Body of pancreas (tissue), 4 donors: ENCODE measurements around the gene GRID2. TPM values are rescaled to one million over a fixed set of nuclear protein-coding genes. Genes with fewer than 3 reads are reported as not detected.
"Not testable (repeated sequence)": the region's sequence is repeated elsewhere in the genome, so short reads cannot be mapped to it uniquely, and the experiment has no call there.

Source experiments
- ATAC-seq: fragments of 150-250 bp; one replicate; pipeline ENCODE4 v1.9.1; 2016
- DNase-seq, 4 donors: peaks; one replicate each; pipeline ENCODE4 v3.0.0-alpha.2; 2019
- H3K27ac ChIP-seq, 4 donors: fragments of 200-600 bp; sonication (generic); 1 replicate in 3 of 4; 2 replicates in 1 of 4; pipeline versions ENCODE4 v1.5.1 to v1.6.1; 2016 to 2019; ENCODE audit warnings: mild to moderate bottlenecking in 1 of 4, mixed read lengths in 1 of 4, moderate library complexity in 1 of 4
- H3K27me3 ChIP-seq, 2 donors: fragments of 200-600 bp; sonication (generic); one replicate each; pipeline ENCODE4 v1.6.0; 2016; ENCODE audit warnings: mild to moderate bottlenecking in 1 of 2
- H3K36me3 ChIP-seq, 2 donors: fragments of 200-600 bp; sonication (generic); replicated peaks in 1 of 2; 2 replicates each; pipeline ENCODE4 v1.5.1; 2016; ENCODE audit warnings: low read depth in 2 of 2; ENCODE audit not compliant: insufficient read depth in 1 of 2
- H3K4me1 ChIP-seq: fragments of 200-600 bp; sonication (generic); one replicate; pipeline ENCODE4 v1.6.0; 2016
- H3K4me3 ChIP-seq, 2 donors: fragments of 200-600 bp; sonication (generic); 1 replicate in 1 of 2; 2 replicates in 1 of 2; pipeline ENCODE4 v1.5.1; 2016 to 2019
- H3K9me3 ChIP-seq, 3 donors: fragments of 200-600 bp; sonication (generic); 1 replicate in 2 of 3; 2 replicates in 1 of 3; pipeline ENCODE4 v1.5.1; 2016
- CTCF ChIP-seq, 7 experiments: fragments of 450-650 bp in 4 of 7; fragments of 200-600 bp in 3 of 7; sonication (generic) in 3 of 7; IDR thresholded peaks; one replicate each; pipeline ENCODE4 v1.5.1; 2016 to 2019; ENCODE audit warnings: antibody characterized with exemption in 7 of 7
- POLR2A ChIP-seq, 3 donors: fragments of 450-650 bp; IDR thresholded peaks; one replicate each; pipeline ENCODE4 v1.6.1; 2016; ENCODE audit warnings: antibody characterized with exemption in 3 of 3, mild to moderate bottlenecking in 2 of 3
- WGBS, 2 donors: methylation state at CpG; one replicate each; pipeline ENCODE4 v1.1.5; 2017; 5-methylcytosine and 5-hydroxymethylcytosine counted together
- intact Hi-C: fragments of 100-400 bp; cut with DNase I; formaldehyde crosslinking; loops from one replicate; pipeline ENCODE4 v1.15.1; 2023
- total RNA-seq, 2 donors: library from RNA; depleted of rRNA; stranded (reverse); fragments of >200 nt; gene quantifications; one replicate each; pipeline ENCODE4 v1.1.0, GENCODE V29; 2016

GRID2 gene
- total RNA-seq, 2 donors from 2014 or later: not detected

GRCh38 chr4:93285346-93285745 lies 981.6 kb downstream of the GRID2 start:
- no peaks in the 10 kb centered on the region for H3K4me1 ChIP-seq
- no peaks in the 10 kb centered on the region for H3K9me3 ChIP-seq
- ATAC-seq: no peak
- H3K27ac ChIP-seq: no peak overlapping the region
- H3K4me3 ChIP-seq: no peak overlapping the region
- TF ChIP-seq POLR2A (IDR thresholded peaks at IDR 0.05) (no peak), CTCF (IDR thresholded peaks at IDR 0.05) (no peak)
- H3K27me3 ChIP-seq: no peaks in the 10 kb centered on the region
- DNase-seq: no peak
- no peaks in the 10 kb centered on the region for H3K36me3 ChIP-seq
- intact Hi-C loops: no loop called here

DNA sequence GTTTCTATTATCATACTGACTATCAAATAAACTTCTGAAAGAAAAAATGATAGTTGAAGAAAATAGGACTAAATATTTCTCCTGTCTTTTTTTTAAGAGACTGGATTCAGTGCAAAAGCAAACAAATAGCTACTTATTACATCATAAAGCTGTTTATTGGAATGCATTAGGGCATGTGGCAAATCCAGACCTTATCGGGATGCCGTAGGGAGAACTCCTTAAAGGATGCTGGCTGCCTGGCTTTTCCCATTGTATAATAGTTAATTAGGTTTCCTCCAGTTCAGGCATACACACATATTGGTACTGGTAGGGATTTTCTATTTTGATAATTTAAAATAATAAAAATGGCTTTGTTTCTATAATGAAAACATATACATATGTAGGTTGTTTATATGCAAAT lies 985.5 kb downstream of the GRID2 start:
- intact Hi-C loops: no loop called here
- Histone ChIP-seq H3K4me3 (no peak overlapping the region), H3K9me3 (no peaks in the 10 kb centered on the region), H3K4me1 (no peaks in the 10 kb centered on the region), H3K27me3 (no peaks in the 10 kb centered on the region), H3K27ac (no peak overlapping the region), H3K36me3 (no peaks in the 10 kb centered on the region)
- 78 to 90% methylated on average over 2 of the region's 2 CpGs for WGBS, 2 donors
- no peak for ATAC-seq
- TF ChIP-seq POLR2A (IDR thresholded peaks at IDR 0.05): no peak
- TF ChIP-seq CTCF (IDR thresholded peaks at IDR 0.05): no peak
- DNase-seq: no peak

GRCh38 chr4:93289831-93290230 lies 986.1 kb downstream of the GRID2 start:
- no peak for DNase-seq
- WGBS, 2 donors: 70 to 73% methylated on average over 2 of the region's 2 CpGs
- no peaks in the 10 kb centered on the region for H3K27me3 ChIP-seq
- H3K4me3 ChIP-seq: no peak overlapping the region
- intact Hi-C loops: no loop called here
- TF ChIP-seq POLR2A (IDR thresholded peaks at IDR 0.05) (no peak), CTCF (IDR thresholded peaks at IDR 0.05) (no peak)
- no peaks in the 10 kb centered on the region for H3K36me3 ChIP-seq
- H3K9me3 ChIP-seq: no peaks in the 10 kb centered on the region
- no peak overlapping the region for H3K27ac ChIP-seq
- no peak for ATAC-seq
- H3K4me1 ChIP-seq: no peaks in the 10 kb centered on the region

- Histone ChIP-seq H3K4me1 (no peaks in the 10 kb centered on the region), H3K9me3 (no peaks in the 10 kb centered on the region), H3K36me3 (no peaks in the 10 kb centered on the region), H3K4me3 (no peak overlapping the region), H3K27me3 (no peaks in the 10 kb centered on the region), H3K27ac (no peak overlapping the region)
- TF ChIP-seq POLR2A (IDR thresholded peaks at IDR 0.05): no peak
- TF ChIP-seq CTCF (IDR thresholded peaks at IDR 0.05): no peak
- ATAC-seq: no peak
- DNase-seq: no peak
- intact Hi-C loops: no loop called here
- WGBS, 2 donors: 52 to 74% methylated on average over 5 of the region's 5 CpGs
Observed at GRCh38 chr4:93299118-93299517, 995.4 kb downstream of the GRID2 start.

DNA sequence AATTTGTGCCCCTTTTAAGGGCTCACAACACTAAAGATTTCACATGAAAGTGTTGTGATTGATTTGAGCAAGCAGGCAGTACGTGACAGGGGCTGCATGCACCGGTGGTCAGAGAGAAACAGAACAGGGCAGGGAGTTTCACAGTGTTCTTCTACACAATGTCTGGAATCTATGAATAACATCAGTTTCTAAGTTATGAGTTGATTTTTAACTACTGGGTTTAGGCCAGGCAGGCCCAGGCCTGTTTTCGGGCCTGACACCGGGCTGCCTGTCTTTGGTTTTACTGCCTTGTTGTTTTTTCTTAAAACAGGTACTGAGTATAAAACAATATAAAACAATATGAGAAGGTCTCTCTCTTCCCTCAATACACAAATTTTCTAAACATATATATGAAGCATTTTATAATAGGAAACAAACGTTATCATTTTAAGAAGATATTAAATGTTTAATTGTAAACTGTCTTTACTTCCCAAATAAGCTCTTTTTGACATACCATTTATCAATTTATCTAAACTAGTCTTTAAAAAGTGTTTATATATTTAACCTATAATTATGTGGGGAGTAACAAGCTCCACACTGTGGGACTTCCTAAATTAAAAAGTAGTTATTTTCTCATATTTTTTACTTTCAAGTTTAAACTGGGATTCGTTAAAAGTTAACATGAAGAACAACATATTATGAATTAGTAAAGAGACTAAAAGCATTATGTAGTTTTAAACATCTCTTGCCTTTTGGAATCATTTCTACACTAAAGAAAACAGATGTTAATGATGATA lies 997.2 kb downstream of the GRID2 start:
- DNase-seq: not testable (repeated sequence)

More for the DNA sequence above, 997.2 kb downstream of the GRID2 start:
- H3K4me1 ChIP-seq, H3K9me3 ChIP-seq, H3K36me3 ChIP-seq, H3K4me3 ChIP-seq, ATAC-seq, intact Hi-C loops, H3K27me3 ChIP-seq: not testable (repeated sequence)
- H3K27ac ChIP-seq: peak overlapping the region in 1 of 4 donors; percentile 38
- WGBS, 2 donors: 55 to 61% methylated on average over 6 of the region's 6 CpGs
